Keratinocyte (primary cell): ENCODE measurements around the gene DDB1. TPM values are rescaled to one million over a fixed set of nuclear protein-coding genes. Genes with fewer than 3 reads are reported as not detected.
"Not testable (repeated sequence)": the region's sequence is repeated elsewhere in the genome, so short reads cannot be mapped to it uniquely, and the experiment has no call there.

Experiments
- DNase-seq: peaks from one replicate; pipeline ENCODE4 v3.0.0-alpha.2; 2011; ENCODE audit warnings: low read depth, missing footprints, low spot score
- FAIRE-seq: peaks from 2 replicates; lab custom pipeline; 2011; peaks lifted over from hg19 to GRCh38; lab: Jason Lieb, UNC
- H2AFZ ChIP-seq: 2 replicates; pipeline ENCODE4 v1.6.0; 2012; ENCODE audit warnings: low read length, control low read depth, inconsistent platforms; ENCODE audit not compliant: control insufficient read depth
- H3K27ac ChIP-seq: 2 replicates; pipeline ENCODE4 v1.5.1; 2011; ENCODE audit warnings: low read length; ENCODE audit not compliant: control insufficient read depth, insufficient read depth
- H3K27me3 ChIP-seq: 3 replicates; pipeline ENCODE4 v1.6.0; 2011; ENCODE audit warnings: low read length; ENCODE audit not compliant: control insufficient read depth, insufficient read depth; ENCODE audit errors: extremely low read depth
- H3K36me3 ChIP-seq, 2 experiments: 2 replicates in 1 of 2; 3 replicates in 1 of 2; pipeline ENCODE4 v1.5.1; 2011; ENCODE audit warnings: low read length in 2 of 2, mild to moderate bottlenecking in 1 of 2; ENCODE audit not compliant: control insufficient read depth in 2 of 2, insufficient read depth in 2 of 2; ENCODE audit errors: extremely low read depth in 1 of 2
- H3K4me1 ChIP-seq: 3 replicates; pipeline ENCODE4 v1.5.1; 2011; ENCODE audit warnings: low read length; ENCODE audit not compliant: control insufficient read depth, insufficient read depth; ENCODE audit errors: extremely low read depth
- H3K4me2 ChIP-seq: 3 replicates; pipeline ENCODE4 v1.6.0; 2011; ENCODE audit warnings: low read depth, low read length; ENCODE audit not compliant: control insufficient read depth, insufficient read depth; ENCODE audit errors: extremely low read depth
- H3K4me3 ChIP-seq, 3 experiments: fragments of 200-600 bp in 1 of 3; sonication (generic) in 1 of 3; 2 replicates in 2 of 3; 3 replicates in 1 of 3; pipeline ENCODE4 v1.5.1; 2011 to 2016; ENCODE audit warnings: low read length in 3 of 3, mild to moderate bottlenecking in 3 of 3, control low read depth in 2 of 3, inconsistent platforms in 1 of 3, low read depth in 1 of 3, mixed read lengths in 1 of 3, mixed run types in 1 of 3, moderate library complexity in 1 of 3; ENCODE audit not compliant: control insufficient read depth in 2 of 3, insufficient read depth in 2 of 3; ENCODE audit errors: extremely low read depth in 1 of 3
- H3K79me2 ChIP-seq: 2 replicates; pipeline ENCODE4 v1.6.0; 2012; ENCODE audit warnings: low read length; ENCODE audit not compliant: control insufficient read depth, insufficient read depth
- H3K9ac ChIP-seq: 3 replicates; pipeline ENCODE4 v1.6.0; 2011; ENCODE audit warnings: low read length; ENCODE audit not compliant: control insufficient read depth, insufficient read depth; ENCODE audit errors: extremely low read depth
- H3K9me1 ChIP-seq: 3 replicates; pipeline ENCODE4 v1.6.0; 2011; ENCODE audit warnings: low read length; ENCODE audit not compliant: control insufficient read depth, insufficient read depth; ENCODE audit errors: extremely low read depth
- H3K9me3 ChIP-seq: 2 replicates; pipeline ENCODE4 v1.5.1; 2012; ENCODE audit warnings: low read depth, low read length; ENCODE audit not compliant: control insufficient read depth
- H4K20me1 ChIP-seq: 3 replicates; pipeline ENCODE4 v1.6.0; 2011; ENCODE audit warnings: low read length; ENCODE audit not compliant: control insufficient read depth, insufficient read depth; ENCODE audit errors: extremely low read depth
- CTCF ChIP-seq, 3 experiments: IDR thresholded peaks in 1 of 3; conservative IDR thresholded peaks in 1 of 3; optimal IDR thresholded peaks in 1 of 3; 2 replicates in 2 of 3; 3 replicates in 1 of 3; pipeline versions ENCODE3 to v1.5.1; 2011; ENCODE audit warnings: low read length in 3 of 3, mild to moderate bottlenecking in 3 of 3, moderate library complexity in 2 of 3, control low read depth in 1 of 3, inconsistent platforms in 1 of 3; ENCODE audit not compliant: insufficient read depth in 2 of 3; ENCODE audit errors: extremely low read depth in 1 of 3
- EZH2 ChIP-seq: IDR thresholded peaks from one replicate; pipeline ENCODE4 v1.6.1; 2012; ENCODE audit warnings: inconsistent platforms, mild to moderate bottlenecking, low read length, moderate library complexity
- dilution Hi-C: fragments of 300-500 bp; cut with MboI; formaldehyde crosslinking; loops from one replicate; pipeline ENCODE4 v1.7.0; 2020; ENCODE audit warnings: low sequenced_read_pairs; ENCODE audit not compliant: extremely low pct_ligation_motif_present
- polyA plus RNA-seq, 5 experiments: library from polyadenylated mRNA; depleted of rRNA in 3 of 5; stranded (reverse) in 3 of 5; stranded (forward) in 1 of 5; unstranded in 1 of 5; fragments of >200 nt; gene quantifications; 1 replicate in 1 of 5; 2 replicates in 3 of 5; 3 replicates in 1 of 5; pipeline versions ENCODE4 v1.2.1 to v1.2.3, GENCODE V29; 2011 to 2012; ENCODE audit warnings: missing spikeins in 2 of 5, low read depth in 1 of 5, low replicate concordance in 1 of 5

DDB1 gene
- polyA plus RNA-seq, 1 donor (not counting 4 experiments of a cell fraction or from before 2014, with no cell fraction given) = 187 TPM

DNA sequence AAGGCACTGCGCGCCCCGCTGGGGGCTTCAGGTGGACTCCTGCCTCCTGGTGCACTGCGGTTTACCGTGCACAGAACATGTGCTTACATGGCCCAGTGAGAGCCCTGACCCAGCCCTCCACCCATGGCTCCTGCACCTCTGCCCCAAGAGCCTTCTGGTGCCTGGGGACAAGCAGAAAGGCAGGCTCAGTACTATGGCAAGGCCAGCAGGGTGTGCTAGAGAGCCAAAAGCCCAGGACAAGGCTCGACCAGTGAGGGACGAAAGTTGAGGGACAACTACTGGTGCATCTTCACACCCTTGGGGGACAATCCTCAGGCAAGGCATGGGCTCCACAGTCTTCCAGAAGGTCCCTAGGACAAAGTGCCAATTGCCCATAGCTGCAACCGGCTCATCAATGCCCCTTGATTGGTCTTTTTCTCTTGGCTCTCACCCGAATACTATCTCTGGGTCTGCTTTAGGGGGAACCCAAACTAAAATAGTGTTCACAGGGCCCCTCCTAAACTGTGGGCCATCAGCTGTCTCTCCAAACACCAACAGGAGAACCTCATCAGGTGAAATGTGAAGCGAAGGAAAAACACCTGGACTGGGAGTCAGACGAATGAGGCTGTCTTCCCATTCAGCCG lies 78.4 kb downstream of the DDB1 start:
- dilution Hi-C loops = no loop called here
- TF ChIP-seq CTCF (optimal IDR thresholded peaks at IDR 0.05 in 1 of 3, IDR thresholded peaks at IDR 0.05 in 1 of 3, conservative IDR thresholded peaks at IDR 0.05 in 1 of 3; ENCODE audit: extremely low read depth in 1 of 3, insufficient read depth in 2 of 3, low read length in 3 of 3) (peak; percentile 95 to 98 (median 96)), EZH2 (no peak)
- Histone ChIP-seq H3K4me3 (no peak overlapping the region), H3K4me1 (no peaks in the 10 kb centered on the region), H3K79me2 (no peaks in the 10 kb centered on the region), H2AFZ (no peak overlapping the region), H3K36me3 (no peaks in the 10 kb centered on the region), H3K27me3 (peaks cover 8% of the 10 kb centered on the region), H3K27ac (no peak overlapping the region), H3K9me1 (no peaks in the 10 kb centered on the region), H4K20me1 (no peaks in the 10 kb centered on the region), H3K9ac (no peak overlapping the region), H3K4me2 (no peak overlapping the region), H3K9me3 (no peaks in the 10 kb centered on the region)
- DNase-seq = peak; percentile 35
- peak; percentile 9 for FAIRE-seq

- H3K9ac ChIP-seq, H2AFZ ChIP-seq, FAIRE-seq, H4K20me1 ChIP-seq, H3K4me2 ChIP-seq, H3K9me1 ChIP-seq, dilution Hi-C loops, DNase-seq, H3K36me3 ChIP-seq, H3K4me3 ChIP-seq, H3K4me1 ChIP-seq, H3K9me3 ChIP-seq, H3K27me3 ChIP-seq, H3K79me2 ChIP-seq, H3K27ac ChIP-seq: not testable (repeated sequence)
These were observed 80.6 kb downstream of the DDB1 start for GRCh38 chr11:61252332-61252731.

GRCh38 chr11:61250796-61251765 lies 81.8 kb downstream of the DDB1 start:
- H3K27ac ChIP-seq, H3K9me1 ChIP-seq, dilution Hi-C loops, H4K20me1 ChIP-seq, H3K4me1 ChIP-seq, DNase-seq, H3K36me3 ChIP-seq, H3K79me2 ChIP-seq, H3K27me3 ChIP-seq, H3K4me2 ChIP-seq, H3K4me3 ChIP-seq, H2AFZ ChIP-seq, FAIRE-seq, H3K9ac ChIP-seq, H3K9me3 ChIP-seq: not testable (repeated sequence)
